ENCODE data around the gene HMCN2. TPM values are rescaled to one million over a fixed set of nuclear protein-coding genes. Genes with fewer than 3 reads are reported as not detected.
A peak's percentile ranks its signal among the peaks of the same experiment; 100 is the strongest.

The HMCN2 gene
- polyA plus RNA-seq, 2 of the 4 experiments (the other 2 are of a cell fraction): 0.01 TPM; not detected in 1

GRCh38 chr9:130414910-130415746 is 149.6 kb downstream of the HMCN2 start:
- H3K4me2 ChIP-seq: no peak overlapping the region
- TF ChIP-seq POLR2AphosphoS2 (conservative IDR thresholded peaks at IDR 0.05; ENCODE audit: low read length) (no peak), FOSB (CRISPR knock-in tag; IDR thresholded peaks at IDR 0.05) (no peak), CBX8 (IDR thresholded peaks at IDR 0.05) (no peak), EP300 (IDR thresholded peaks at IDR 0.05) (no peak), CEBPB (IDR thresholded peaks at IDR 0.05) (no peak), FOSL2 (IDR thresholded peaks at IDR 0.05) (no peak), FOSL2 (CRISPR knock-in tag; IDR thresholded peaks at IDR 0.05) (no peak), HOXB13 (CRISPR knock-in tag; IDR thresholded peaks at IDR 0.05; ENCODE audit: low read depth) (no peak), HEYL (CRISPR knock-in tag; IDR thresholded peaks at IDR 0.05) (no peak), MAFK (IDR thresholded peaks at IDR 0.05; ENCODE audit: partially characterized antibody) (no peak), HMGXB4 (CRISPR knock-in tag; IDR thresholded peaks at IDR 0.05; ENCODE audit: borderline replicate concordance) (no peak), KDM5A (IDR thresholded peaks at IDR 0.05) (no peak), CBX2 (IDR thresholded peaks at IDR 0.05; ENCODE audit: borderline replicate concordance, low read depth) (no peak), RNF2 (IDR thresholded peaks at IDR 0.05; ENCODE audit: borderline replicate concordance, low read depth) (no peak)
- TF ChIP-seq, protein P1, sequence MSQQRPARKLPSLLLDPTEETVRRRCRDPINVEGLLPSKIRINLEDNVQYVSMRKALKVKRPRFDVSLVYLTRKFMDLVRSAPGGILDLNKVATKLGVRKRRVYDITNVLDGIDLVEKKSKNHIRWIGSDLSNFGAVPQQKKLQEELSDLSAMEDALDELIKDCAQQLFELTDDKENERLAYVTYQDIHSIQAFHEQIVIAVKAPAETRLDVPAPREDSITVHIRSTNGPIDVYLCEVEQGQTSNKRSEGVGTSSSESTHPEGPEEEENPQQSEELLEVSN (IDR thresholded peaks at IDR 0.05; ENCODE audit: borderline replicate concordance, low read depth): no peak
- FAIRE-seq (no peak), DNase-seq (ENCODE audit: low read depth in 1 of 2, low spot score in 1 of 2) (no peak), ATAC-seq (no peak)
- ChIA-PET POLR2A (no interaction called here), CTCF (interaction anchor here (1.3 to 1.5 kb wide), 2 partner anchors 15 to 172 kb away, joined by 3 read pairs; no protein-coding TSS in a partner anchor)
- no peak overlapping the region for H3K27ac ChIP-seq
- H3K4me3 ChIP-seq: no peak overlapping the region
- H3K9me3 ChIP-seq: no peaks in the 10 kb centered on the region
- no peaks in the 10 kb centered on the region for H3K4me1 ChIP-seq
- WGBS (ENCODE audit: missing lambda C conversion rate): 49% methylated on average over 11 of the region's 11 CpGs

DNA sequence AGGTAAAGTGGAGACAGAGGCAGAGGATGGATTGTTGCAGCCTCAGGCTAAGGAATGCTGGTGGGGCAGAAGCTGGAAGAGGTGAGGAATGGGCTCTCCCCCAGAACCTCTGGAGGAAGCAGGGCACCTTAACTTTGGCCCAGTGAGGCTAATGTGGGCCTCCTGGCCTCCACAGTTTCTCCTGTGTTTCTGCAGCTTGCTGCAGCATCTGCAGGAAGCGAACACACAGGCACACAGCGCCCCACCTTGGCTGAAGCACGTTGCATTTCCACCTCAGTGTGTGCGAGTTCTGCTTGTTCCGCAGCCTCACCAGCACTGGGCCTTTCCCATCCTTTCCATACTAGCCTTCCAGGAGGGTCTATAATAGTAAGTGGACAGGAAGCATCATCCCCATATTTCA is 152.0 kb downstream of the HMCN2 start:
- peak; percentile 17 to 67; a peak in 4 of 6 replicates for ATAC-seq
- Histone ChIP-seq H3K9me3 (no peaks in the 10 kb centered on the region), H3K4me2 (no peak overlapping the region), H3K27ac (no peak overlapping the region), H3K4me1 (no peaks in the 10 kb centered on the region), H3K4me3 (no peak overlapping the region)
- no peak for FAIRE-seq
- WGBS (ENCODE audit: missing lambda C conversion rate): 53% methylated on average over 5 of the region's 5 CpGs
- CTCF ChIA-PET: interaction anchor here (0.6 to 1.0 kb wide), 3 partner anchors 47 to 757 kb away, joined by 3 to 4 read pairs (median 3); no protein-coding TSS in a partner anchor
- peak in 1 of 2 experiments; percentile 41 for DNase-seq (ENCODE audit: low read depth in 1 of 2, low spot score in 1 of 2)
- POLR2A ChIA-PET: no interaction called here
- TF ChIP-seq TP53 (CRISPR knock-in tag; IDR thresholded peaks at IDR 0.05): no peak
- peak; percentile 27 to 54; a peak in 4 of 5 replicates for TF ChIP-seq RAD21 (conservative IDR thresholded peaks at IDR 0.05 in 1 of 2, IDR thresholded peaks at IDR 0.05 in 1 of 2)
- peak; percentile 24; the same call in 1 of the 3 replicates for TF ChIP-seq CTCF (IDR thresholded peaks at IDR 0.05)

DNA sequence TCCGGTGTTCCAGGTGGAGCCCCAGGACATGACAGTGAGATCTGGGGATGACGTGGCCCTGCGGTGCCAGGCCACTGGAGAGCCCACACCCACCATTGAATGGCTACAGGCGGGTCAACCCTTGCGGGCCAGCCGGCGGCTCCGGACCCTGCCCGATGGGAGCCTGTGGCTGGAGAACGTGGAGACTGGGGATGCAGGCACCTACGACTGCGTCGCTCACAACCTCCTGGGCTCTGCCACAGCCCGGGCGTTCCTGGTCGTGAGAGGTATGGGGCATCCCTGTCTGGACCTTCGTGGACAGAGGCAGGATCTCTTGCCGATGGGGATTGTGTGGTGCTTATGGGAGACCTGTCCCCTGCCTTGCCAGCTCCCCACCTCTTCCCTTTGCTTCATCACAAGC is 153.2 kb downstream of the HMCN2 start:
- no peak for DNase-seq (ENCODE audit: low read depth in 1 of 2, low spot score in 1 of 2)
- H3K4me1 ChIP-seq: no peaks in the 10 kb centered on the region
- TF ChIP-seq USF2 (IDR thresholded peaks at IDR 0.05) (no peak), EHMT2 (IDR thresholded peaks at IDR 0.05; ENCODE audit: low read depth) (no peak), NFE2L2 (conservative IDR thresholded peaks at IDR 0.05; ENCODE audit: low read length) (no peak), POLR2AphosphoS2 (conservative IDR thresholded peaks at IDR 0.05; ENCODE audit: low read length) (no peak), FOSB (CRISPR knock-in tag; IDR thresholded peaks at IDR 0.05) (no peak)
- TF ChIP-seq, protein P2, sequence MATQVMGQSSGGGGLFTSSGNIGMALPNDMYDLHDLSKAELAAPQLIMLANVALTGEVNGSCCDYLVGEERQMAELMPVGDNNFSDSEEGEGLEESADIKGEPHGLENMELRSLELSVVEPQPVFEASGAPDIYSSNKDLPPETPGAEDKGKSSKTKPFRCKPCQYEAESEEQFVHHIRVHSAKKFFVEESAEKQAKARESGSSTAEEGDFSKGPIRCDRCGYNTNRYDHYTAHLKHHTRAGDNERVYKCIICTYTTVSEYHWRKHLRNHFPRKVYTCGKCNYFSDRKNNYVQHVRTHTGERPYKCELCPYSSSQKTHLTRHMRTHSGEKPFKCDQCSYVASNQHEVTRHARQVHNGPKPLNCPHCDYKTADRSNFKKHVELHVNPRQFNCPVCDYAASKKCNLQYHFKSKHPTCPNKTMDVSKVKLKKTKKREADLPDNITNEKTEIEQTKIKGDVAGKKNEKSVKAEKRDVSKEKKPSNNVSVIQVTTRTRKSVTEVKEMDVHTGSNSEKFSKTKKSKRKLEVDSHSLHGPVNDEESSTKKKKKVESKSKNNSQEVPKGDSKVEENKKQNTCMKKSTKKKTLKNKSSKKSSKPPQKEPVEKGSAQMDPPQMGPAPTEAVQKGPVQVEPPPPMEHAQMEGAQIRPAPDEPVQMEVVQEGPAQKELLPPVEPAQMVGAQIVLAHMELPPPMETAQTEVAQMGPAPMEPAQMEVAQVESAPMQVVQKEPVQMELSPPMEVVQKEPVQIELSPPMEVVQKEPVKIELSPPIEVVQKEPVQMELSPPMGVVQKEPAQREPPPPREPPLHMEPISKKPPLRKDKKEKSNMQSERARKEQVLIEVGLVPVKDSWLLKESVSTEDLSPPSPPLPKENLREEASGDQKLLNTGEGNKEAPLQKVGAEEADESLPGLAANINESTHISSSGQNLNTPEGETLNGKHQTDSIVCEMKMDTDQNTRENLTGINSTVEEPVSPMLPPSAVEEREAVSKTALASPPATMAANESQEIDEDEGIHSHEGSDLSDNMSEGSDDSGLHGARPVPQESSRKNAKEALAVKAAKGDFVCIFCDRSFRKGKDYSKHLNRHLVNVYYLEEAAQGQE (IDR thresholded peaks at IDR 0.05): no peak
- H3K4me2 ChIP-seq: no peak overlapping the region
- no peak for FAIRE-seq
- 70% methylated on average over 18 of the region's 18 CpGs for WGBS (ENCODE audit: missing lambda C conversion rate)
- ChIA-PET CTCF (interaction anchor here (1.0 kb wide), 1 partner anchor 15 kb away, joined by 3 read pairs; no protein-coding TSS in a partner anchor), POLR2A (no interaction called here)
- no peak overlapping the region for H3K27ac ChIP-seq
- H3K9me3 ChIP-seq: no peaks in the 10 kb centered on the region
- H3K4me3 ChIP-seq: no peak overlapping the region
- ATAC-seq: no peak
